ENCODE data around the gene UNK. TPM values are rescaled to one million over a fixed set of nuclear protein-coding genes. Genes with fewer than 3 reads are reported as not detected.

UNK gene
- total RNA-seq, 1 experiment from 2014 or later, result 49.0 TPM

DNA sequence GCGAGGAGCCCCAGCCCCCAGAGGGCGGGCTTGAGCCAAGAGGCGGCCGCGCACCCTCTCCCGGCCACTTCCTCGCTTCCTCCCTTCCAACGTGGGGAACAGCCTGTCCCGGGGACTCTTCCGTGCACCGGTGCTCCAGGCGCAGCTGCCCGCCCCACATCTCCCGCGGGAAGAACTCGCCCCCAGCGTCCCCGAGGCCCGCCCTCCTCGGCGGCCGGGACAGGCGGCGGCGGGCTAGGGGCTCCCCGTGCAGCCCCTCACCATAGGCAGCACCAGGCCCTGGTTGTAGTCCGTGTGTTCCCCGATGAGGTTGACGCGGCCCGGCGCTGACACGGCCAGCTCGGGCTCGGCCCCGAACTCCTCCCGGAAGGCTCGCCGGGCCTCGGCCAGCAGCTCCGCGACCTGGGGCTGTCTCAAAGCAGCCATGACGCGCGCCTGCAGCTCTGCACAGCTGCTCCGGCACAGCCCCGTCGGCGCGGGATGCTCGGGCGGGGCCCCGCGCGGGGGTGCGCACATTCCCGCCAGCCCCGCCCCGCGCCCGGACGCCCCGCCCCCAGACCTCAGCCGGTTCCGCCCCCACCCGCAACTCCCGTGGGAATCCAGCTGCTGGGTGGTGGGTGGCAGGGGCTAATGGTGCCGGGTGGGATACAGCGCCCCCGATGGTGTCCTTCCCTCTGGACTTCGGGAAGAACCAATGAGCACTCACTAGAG is 19.7 kb upstream of the UNK start, which contains the start of gene GALK1:
Gene GALK1 (minus strand): TSS at position 482 of the 711 bp plus-strand sequence. CDS start 56 bp downstream, at position 426.
- no peaks in the 10 kb centered on the region for H3K27me3 ChIP-seq (ENCODE audit: low read length)
- peak within 1 kb of the TSS; percentile 81 for H3K4me3 ChIP-seq (ENCODE audit: low read length)
- H3K4me2 ChIP-seq (ENCODE audit: low read depth, low read length, poor library complexity, severe bottlenecking), result peak within 1 kb of the TSS; percentile 92
- no peaks in the 10 kb centered on the region for H3K9me2 ChIP-seq (replicated peaks; ENCODE audit: insufficient read depth, low read length)
- no peaks in the 10 kb centered on the region for H3K9me3 ChIP-seq (ENCODE audit: low read length)
- peak within 1 kb of the TSS; percentile 80 for H3K9ac ChIP-seq (ENCODE audit: low read length)
- H2AFZ ChIP-seq (ENCODE audit: low read length), result peak within 1 kb of the TSS; percentile 97
- H3K36me3 ChIP-seq (ENCODE audit: insufficient read depth, low read length), result no peaks in the 10 kb centered on the region
- H3K79me2 ChIP-seq (ENCODE audit: low read length), result no peaks in the 10 kb centered on the region
- peaks cover 20% of the 10 kb centered on the region for H3K4me1 ChIP-seq (ENCODE audit: low read length)
- H4K20me1 ChIP-seq (ENCODE audit: insufficient read depth, low read depth, low read length), result no peaks in the 10 kb centered on the region
- peak; percentile 87 for DNase-seq
- H3K27ac ChIP-seq (ENCODE audit: low read length), result no peak within 1 kb of the TSS

DNA sequence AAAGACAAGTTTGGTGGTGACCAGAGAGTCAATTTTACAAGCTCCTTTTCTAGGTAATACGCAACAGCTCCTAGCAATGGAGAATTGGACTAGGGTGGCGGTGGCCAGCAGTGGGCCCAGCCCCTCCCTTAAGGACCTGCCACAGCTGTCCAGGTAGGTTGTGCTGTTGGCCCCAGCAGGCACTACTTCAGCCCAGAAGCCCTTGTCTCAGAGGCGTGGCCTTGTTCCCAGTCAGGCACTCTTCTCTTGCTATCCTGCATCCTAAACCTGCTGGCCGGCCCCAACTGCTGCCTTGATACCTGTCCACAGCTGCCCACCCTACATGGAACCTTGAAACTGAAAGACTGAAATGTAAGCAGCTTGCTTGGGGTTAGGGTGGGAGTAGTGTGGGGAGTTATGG is 18.6 kb upstream of the UNK start:
- no peaks in the 10 kb centered on the region for H3K27me3 ChIP-seq (ENCODE audit: low read length)
- no peaks in the 10 kb centered on the region for H3K36me3 ChIP-seq (ENCODE audit: insufficient read depth, low read length)
- no peaks in the 10 kb centered on the region for H3K9me2 ChIP-seq (replicated peaks; ENCODE audit: insufficient read depth, low read length)
- H3K27ac ChIP-seq (ENCODE audit: low read length), result no peak overlapping the region
- no peaks in the 10 kb centered on the region for H3K9me3 ChIP-seq (ENCODE audit: low read length)
- H4K20me1 ChIP-seq (ENCODE audit: insufficient read depth, low read depth, low read length), result no peaks in the 10 kb centered on the region
- DNase-seq, result no peak
- no peak overlapping the region for H3K4me3 ChIP-seq (ENCODE audit: low read length)
- H3K4me2 ChIP-seq (ENCODE audit: low read depth, low read length, poor library complexity, severe bottlenecking), result no peak overlapping the region
- H3K4me1 ChIP-seq (ENCODE audit: low read length), result peaks cover 20% of the 10 kb centered on the region
- no peak overlapping the region for H3K9ac ChIP-seq (ENCODE audit: low read length)
- H3K79me2 ChIP-seq (ENCODE audit: low read length), result no peaks in the 10 kb centered on the region
- H2AFZ ChIP-seq (ENCODE audit: low read length), result no peak overlapping the region

DNA sequence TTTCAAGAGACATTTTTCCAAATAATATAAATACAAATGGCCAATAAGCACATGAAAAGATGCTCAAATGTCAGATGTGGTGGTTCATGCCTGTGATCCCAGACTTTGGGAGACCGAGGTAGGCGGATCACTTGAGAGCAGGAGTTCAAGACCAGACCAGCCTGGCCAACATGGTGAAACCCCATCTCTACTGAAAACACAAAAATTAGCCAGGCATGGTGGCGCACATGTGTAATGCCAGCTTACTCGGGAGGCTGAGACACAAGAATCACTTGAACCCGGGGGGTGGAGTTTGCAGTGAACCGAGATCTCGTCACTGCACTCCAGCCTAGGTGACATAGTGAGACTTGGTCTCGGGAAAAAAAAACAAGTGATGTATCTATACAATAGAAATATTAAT is 16.7 kb upstream of the UNK start:
- H3K9me2 ChIP-seq (replicated peaks; ENCODE audit: insufficient read depth, low read length), result no peaks in the 10 kb centered on the region
- no peaks in the 10 kb centered on the region for H3K79me2 ChIP-seq (ENCODE audit: low read length)
- no peaks in the 10 kb centered on the region for H4K20me1 ChIP-seq (ENCODE audit: insufficient read depth, low read depth, low read length)
- H3K9me3 ChIP-seq (ENCODE audit: low read length), result no peaks in the 10 kb centered on the region
- no peak for DNase-seq
- no peak overlapping the region for H3K4me2 ChIP-seq (ENCODE audit: low read depth, low read length, poor library complexity, severe bottlenecking)
- H3K4me3 ChIP-seq (ENCODE audit: low read length), result no peak overlapping the region
- no peaks in the 10 kb centered on the region for H3K27me3 ChIP-seq (ENCODE audit: low read length)
- H3K27ac ChIP-seq (ENCODE audit: low read length), result no peak overlapping the region
- H3K36me3 ChIP-seq (ENCODE audit: insufficient read depth, low read length), result no peaks in the 10 kb centered on the region
- H3K9ac ChIP-seq (ENCODE audit: low read length), result no peak overlapping the region
- peaks cover 20% of the 10 kb centered on the region for H3K4me1 ChIP-seq (ENCODE audit: low read length)
- no peak overlapping the region for H2AFZ ChIP-seq (ENCODE audit: low read length)

DNA sequence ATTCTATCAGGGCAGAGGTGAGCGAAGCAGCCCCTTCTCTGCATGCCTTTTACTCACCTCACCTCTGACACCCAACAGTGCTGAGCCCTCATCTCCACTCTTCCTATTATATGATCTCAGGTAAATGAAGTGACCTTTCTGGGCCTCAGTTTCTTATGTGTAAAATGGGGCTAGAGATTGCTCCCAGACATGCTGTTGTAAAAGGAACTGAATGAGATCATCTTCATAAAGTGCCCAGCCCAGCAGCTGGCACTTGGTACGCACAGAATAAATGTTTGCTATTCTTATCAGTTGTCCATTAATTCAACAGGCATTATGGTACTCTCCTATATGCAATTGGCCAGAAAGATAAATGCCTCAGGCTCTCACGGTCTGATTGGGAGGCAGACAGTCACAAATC is 15.1 kb upstream of the UNK start:
- H3K4me1 ChIP-seq (ENCODE audit: low read length), result peaks cover 8% of the 10 kb centered on the region
- no peaks in the 10 kb centered on the region for H4K20me1 ChIP-seq (ENCODE audit: insufficient read depth, low read depth, low read length)
- no peaks in the 10 kb centered on the region for H3K79me2 ChIP-seq (ENCODE audit: low read length)
- H3K36me3 ChIP-seq (ENCODE audit: insufficient read depth, low read length), result no peaks in the 10 kb centered on the region
- H3K9me3 ChIP-seq (ENCODE audit: low read length), result no peaks in the 10 kb centered on the region
- H3K4me2 ChIP-seq (ENCODE audit: low read depth, low read length, poor library complexity, severe bottlenecking), result no peak overlapping the region
- H3K27me3 ChIP-seq (ENCODE audit: low read length), result no peaks in the 10 kb centered on the region
- H2AFZ ChIP-seq (ENCODE audit: low read length), result no peak overlapping the region
- no peak overlapping the region for H3K27ac ChIP-seq (ENCODE audit: low read length)
- DNase-seq, result no peak
- no peaks in the 10 kb centered on the region for H3K9me2 ChIP-seq (replicated peaks; ENCODE audit: insufficient read depth, low read length)
- no peak overlapping the region for H3K9ac ChIP-seq (ENCODE audit: low read length)
- no peak overlapping the region for H3K4me3 ChIP-seq (ENCODE audit: low read length)

DNA sequence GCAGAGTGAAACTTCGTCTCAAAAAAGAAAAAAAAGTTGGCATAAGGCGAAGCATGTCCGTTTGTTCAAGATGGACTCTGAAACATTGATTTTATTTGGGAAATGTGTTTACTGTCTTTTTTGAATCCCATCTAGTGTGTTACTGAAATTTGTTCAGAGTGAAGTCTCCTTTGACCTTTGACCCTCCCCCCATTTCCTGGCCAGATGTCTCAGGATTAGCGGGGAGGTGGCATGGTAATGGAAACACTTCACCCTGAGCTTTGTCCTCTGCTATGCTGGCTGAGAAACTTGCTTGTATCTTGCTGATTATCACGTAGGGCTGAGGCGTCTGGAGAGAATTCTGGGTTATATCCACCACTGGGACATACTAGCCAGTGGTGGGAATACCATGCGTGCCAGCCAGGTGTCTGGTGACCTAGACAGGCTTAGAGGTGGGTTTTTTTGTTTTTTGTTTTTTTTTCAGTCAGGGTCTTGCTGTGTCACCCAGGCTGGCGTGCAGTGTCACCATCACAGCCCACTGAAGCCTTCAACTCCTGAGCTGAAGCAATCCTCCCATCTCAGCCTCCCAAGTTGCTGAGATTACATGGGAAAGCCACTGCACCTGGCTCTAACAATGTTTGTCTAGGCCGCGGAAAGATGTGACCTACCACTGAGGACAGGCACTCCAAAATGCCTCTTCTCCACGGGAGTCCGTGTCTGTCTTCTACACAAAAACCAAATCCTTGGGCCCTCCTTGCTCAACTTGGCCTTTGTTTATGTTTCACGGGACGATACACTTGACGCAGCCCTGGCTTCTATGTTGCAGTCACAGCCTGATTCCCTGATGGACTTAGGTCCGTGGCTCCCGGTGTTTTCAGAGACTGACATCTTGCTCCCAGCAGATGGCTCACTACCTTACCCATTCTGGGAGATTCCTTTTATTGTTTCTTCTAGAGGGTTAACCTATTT is 13.0 kb upstream of the UNK start:
- H3K27me3 ChIP-seq (ENCODE audit: low read length), result no peaks in the 10 kb centered on the region
- H4K20me1 ChIP-seq (ENCODE audit: insufficient read depth, low read depth, low read length), result peaks cover 4% of the 10 kb centered on the region
- H2AFZ ChIP-seq (ENCODE audit: low read length), result no peak overlapping the region
- H3K4me1 ChIP-seq (ENCODE audit: low read length), result no peaks in the 10 kb centered on the region
- H3K4me2 ChIP-seq (ENCODE audit: low read depth, low read length, poor library complexity, severe bottlenecking), result no peak overlapping the region
- H3K27ac ChIP-seq (ENCODE audit: low read length), result no peak overlapping the region
- no peak overlapping the region for H3K9ac ChIP-seq (ENCODE audit: low read length)
- H3K4me3 ChIP-seq (ENCODE audit: low read length), result no peak overlapping the region
- DNase-seq, result no peak
- no peaks in the 10 kb centered on the region for H3K9me3 ChIP-seq (ENCODE audit: low read length)
- H3K79me2 ChIP-seq (ENCODE audit: low read length), result no peaks in the 10 kb centered on the region
- H3K9me2 ChIP-seq (replicated peaks; ENCODE audit: insufficient read depth, low read length), result no peaks in the 10 kb centered on the region
- no peaks in the 10 kb centered on the region for H3K36me3 ChIP-seq (ENCODE audit: insufficient read depth, low read length)

DNA sequence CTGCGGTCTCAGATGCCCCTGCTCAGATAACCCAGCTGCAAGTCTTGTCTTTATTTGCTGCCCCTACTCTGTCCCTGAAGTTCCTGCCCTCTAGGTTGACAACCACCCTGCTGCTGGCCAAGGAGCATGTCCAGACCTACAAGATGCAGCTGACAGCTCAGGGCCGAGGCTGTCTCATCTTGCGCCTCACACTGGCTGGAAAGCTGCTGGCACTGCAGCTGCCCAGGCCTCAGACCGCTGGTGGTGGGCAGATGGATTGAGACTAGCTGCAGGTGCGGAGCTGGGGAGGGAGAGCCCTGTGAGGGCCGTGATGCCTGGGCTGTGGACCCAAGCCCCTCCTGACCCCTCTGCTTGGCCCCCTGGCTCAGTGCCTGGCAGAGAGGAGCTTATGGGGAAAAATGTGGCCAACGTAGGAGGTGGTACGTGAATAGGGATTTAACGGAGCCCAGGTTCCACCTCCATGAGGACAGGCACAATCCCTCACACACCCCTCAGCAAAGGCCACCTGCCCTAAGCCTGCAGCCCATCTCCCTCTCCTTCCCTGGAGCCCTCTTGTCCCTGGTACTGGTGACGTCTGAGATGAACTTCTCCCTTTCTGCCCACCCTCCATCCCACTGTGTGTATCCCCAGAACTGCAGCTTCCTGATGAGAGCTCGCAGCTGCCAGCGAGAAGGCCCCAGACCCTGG is 11.3 kb upstream of the UNK start:
- Histone ChIP-seq H2AFZ (ENCODE audit: low read length) (no peak overlapping the region), H3K9me2 (replicated peaks; ENCODE audit: insufficient read depth, low read length) (no peaks in the 10 kb centered on the region), H3K4me2 (ENCODE audit: low read depth, low read length, poor library complexity, severe bottlenecking) (no peak overlapping the region), H3K4me1 (ENCODE audit: low read length) (peaks cover 14% of the 10 kb centered on the region), H3K9me3 (ENCODE audit: low read length) (no peaks in the 10 kb centered on the region), H3K36me3 (ENCODE audit: insufficient read depth, low read length) (peaks cover 16% of the 10 kb centered on the region), H3K4me3 (ENCODE audit: low read length) (no peak overlapping the region), H3K27ac (ENCODE audit: low read length) (no peak overlapping the region), H4K20me1 (ENCODE audit: insufficient read depth, low read depth, low read length) (peaks cover 19% of the 10 kb centered on the region), H3K27me3 (ENCODE audit: low read length) (no peaks in the 10 kb centered on the region), H3K79me2 (ENCODE audit: low read length) (peaks cover 2% of the 10 kb centered on the region; the same call in 1 of the 2 replicates), H3K9ac (ENCODE audit: low read length) (no peak overlapping the region)
- no peak for DNase-seq

DNA sequence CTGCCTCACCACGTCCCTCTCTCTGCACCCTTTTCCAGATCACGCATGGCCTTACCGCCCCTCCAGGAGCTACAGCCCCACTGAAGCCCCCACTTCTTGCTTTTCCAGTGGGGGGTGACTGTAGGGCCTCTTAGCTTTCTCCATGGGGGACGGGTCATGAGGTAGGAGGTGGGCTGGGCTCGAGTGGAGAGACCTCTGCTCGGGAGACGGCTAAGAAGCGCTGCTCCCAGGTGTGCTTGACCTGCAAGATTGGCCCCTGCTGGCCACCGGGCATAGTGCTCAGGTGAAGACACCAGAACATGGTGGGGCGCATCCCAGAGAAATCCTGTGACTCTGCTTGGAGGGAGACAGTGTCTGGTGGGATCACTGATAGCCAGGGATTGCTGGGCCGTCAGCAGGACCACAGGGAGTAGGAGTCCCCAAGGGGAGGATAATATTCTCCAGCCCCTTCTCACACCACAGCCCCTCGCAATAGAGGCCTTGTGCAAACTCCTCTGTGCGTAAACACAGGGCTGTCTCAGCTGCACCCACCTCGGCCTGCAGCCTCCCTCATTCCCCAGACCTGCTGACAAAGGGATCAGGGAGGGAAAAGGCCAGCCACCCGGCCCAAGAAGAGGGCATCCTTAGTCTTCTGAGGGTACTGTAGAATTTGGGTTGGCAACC is 10.7 kb upstream of the UNK start:
- Histone ChIP-seq H3K4me1 (ENCODE audit: low read length) (peaks cover 18% of the 10 kb centered on the region), H3K4me3 (ENCODE audit: low read length) (no peak overlapping the region), H3K9me3 (ENCODE audit: low read length) (no peaks in the 10 kb centered on the region), H3K36me3 (ENCODE audit: insufficient read depth, low read length) (peaks cover 21% of the 10 kb centered on the region), H3K79me2 (ENCODE audit: low read length) (peaks cover 8% of the 10 kb centered on the region), H3K27me3 (ENCODE audit: low read length) (no peaks in the 10 kb centered on the region), H3K9ac (ENCODE audit: low read length) (no peak overlapping the region), H3K4me2 (ENCODE audit: low read depth, low read length, poor library complexity, severe bottlenecking) (no peak overlapping the region), H2AFZ (ENCODE audit: low read length) (no peak overlapping the region), H3K9me2 (replicated peaks; ENCODE audit: insufficient read depth, low read length) (no peaks in the 10 kb centered on the region), H4K20me1 (ENCODE audit: insufficient read depth, low read depth, low read length) (peaks cover 26% of the 10 kb centered on the region), H3K27ac (ENCODE audit: low read length) (no peak overlapping the region)
- no peak for DNase-seq
